Neural cell (in vitro differentiated cells): Measurements from ENCODE around the gene ZFP36. TPM values are rescaled to one million over a fixed set of nuclear protein-coding genes. Genes with fewer than 3 reads are reported as not detected.
"Not testable (repeated sequence)": the region's sequence is repeated elsewhere in the genome, so short reads cannot be mapped to it uniquely, and the experiment has no call there.

Experiments
- H2AFZ ChIP-seq: fragments of 200-600, 300-800 bp; sonication (generic), shearing (Covaris generic); 2 replicates; pipeline ENCODE4 v1.6.0; 2014; ENCODE audit warnings: low read depth, mild to moderate bottlenecking, antibody characterized with exemption, low read length, moderate library complexity
- H3F3A ChIP-seq: fragments of 200-600 bp; shearing (Covaris generic); 2 replicates; pipeline ENCODE4 v1.6.1; 2016; ENCODE audit warnings: mild to moderate bottlenecking, moderate library complexity, mixed read lengths, antibody characterized with exemption, low read length; ENCODE audit not compliant: insufficient read depth, poor library complexity, severe bottlenecking
- H3K27ac ChIP-seq: fragments of 200-600, 300-800 bp; sonication (generic), shearing (Covaris generic); 2 replicates; pipeline ENCODE4 v1.5.1; 2014; ENCODE audit warnings: mild to moderate bottlenecking, low read length, moderate library complexity
- H3K27me3 ChIP-seq: fragments of 300-800, 200-600 bp; sonication (generic), shearing (Covaris generic); 2 replicates; pipeline ENCODE4 v1.6.0; 2014; ENCODE audit warnings: mild to moderate bottlenecking, low read depth, low read length, moderate library complexity; ENCODE audit not compliant: insufficient read depth
- H3K36me3 ChIP-seq: fragments of 300-800, 200-600 bp; sonication (generic), shearing (Covaris generic); 2 replicates; pipeline ENCODE4 v1.5.1; 2014; ENCODE audit warnings: mild to moderate bottlenecking, antibody characterized with exemption, low read length, moderate library complexity; ENCODE audit not compliant: insufficient read depth
- H3K4me2 ChIP-seq: fragments of 300-800, 200-600 bp; sonication (generic), shearing (Covaris generic); 2 replicates; pipeline ENCODE4 v1.6.0; 2014; ENCODE audit warnings: mild to moderate bottlenecking, low read length
- H3K4me3 ChIP-seq: fragments of 300-800, 200-600 bp; sonication (generic), shearing (Covaris generic); 2 replicates; pipeline ENCODE4 v1.5.1; 2014; ENCODE audit warnings: mild to moderate bottlenecking, low read length, moderate library complexity
- H3K79me2 ChIP-seq: fragments of 200-600 bp; shearing (Covaris generic); replicated peaks from 2 replicates; pipeline ENCODE4 v1.6.0; 2014; ENCODE audit warnings: mild to moderate bottlenecking, low read length, moderate library complexity; ENCODE audit not compliant: insufficient read depth
- H3K9ac ChIP-seq: fragments of 300-800, 200-600 bp; sonication (generic), shearing (Covaris generic); 2 replicates; pipeline ENCODE4 v1.6.1; 2016; ENCODE audit warnings: mild to moderate bottlenecking, low read length, mixed read lengths
- H3K9me2 ChIP-seq: fragments of 200-600 bp; shearing (Covaris generic); 2 replicates; pipeline ENCODE4 v1.6.1; 2016; ENCODE audit warnings: mild to moderate bottlenecking, low read length, mixed read lengths; ENCODE audit not compliant: insufficient read depth
- H3K9me3 ChIP-seq: fragments of 200-600, 300-800 bp; sonication (generic), shearing (Covaris generic); 2 replicates; pipeline ENCODE4 v1.6.1; 2016; ENCODE audit warnings: mild to moderate bottlenecking, mixed run types, low read length, moderate library complexity, mixed read lengths
- H4K20me1 ChIP-seq: fragments of 200-600 bp; shearing (Covaris generic); 2 replicates; pipeline ENCODE4 v1.6.1; 2016; ENCODE audit warnings: mild to moderate bottlenecking, mixed run types; ENCODE audit not compliant: insufficient read depth
- CTCF ChIP-seq: fragments of 450-650 bp; IDR thresholded peaks from 2 replicates; pipeline ENCODE4 v1.5.1; 2014; ENCODE audit warnings: antibody characterized with exemption, mild to moderate bottlenecking, moderate library complexity; ENCODE audit not compliant: poor library complexity, severe bottlenecking
- EP300 ChIP-seq: fragments of 450-650 bp; conservative IDR thresholded peaks from 2 replicates; pipeline ENCODE4 v1.6.1; 2014; ENCODE audit warnings: antibody characterized with exemption, mild to moderate bottlenecking, moderate library complexity; ENCODE audit not compliant: poor library complexity, severe bottlenecking
- EZH2 ChIP-seq: fragments of 200-600, 300-800 bp; shearing (Covaris generic), sonication (generic); IDR thresholded peaks from 2 replicates; pipeline ENCODE4 v1.6.1; 2014; ENCODE audit warnings: antibody characterized with exemption, low read length, borderline replicate concordance, mild to moderate bottlenecking; ENCODE audit not compliant: insufficient read depth, poor library complexity, severe bottlenecking
- MXI1 ChIP-seq: fragments of 450-650 bp; conservative IDR thresholded peaks from 2 replicates; pipeline ENCODE4 v1.6.1; 2014; ENCODE audit warnings: antibody characterized with exemption, mild to moderate bottlenecking; ENCODE audit not compliant: poor library complexity, severe bottlenecking
- POLR2AphosphoS5 ChIP-seq: IDR thresholded peaks from 2 replicates; pipeline ENCODE4 v1.6.1; 2012
- RAD21 ChIP-seq: fragments of 450-650 bp; conservative IDR thresholded peaks from 2 replicates; pipeline ENCODE4 v1.6.1; 2014; ENCODE audit warnings: antibody characterized with exemption, mild to moderate bottlenecking, moderate library complexity
- REST ChIP-seq: IDR thresholded peaks from 2 replicates; pipeline ENCODE4 v1.6.1; 2012; ENCODE audit warnings: borderline replicate concordance
- SMC3 ChIP-seq: fragments of 450-650 bp; conservative IDR thresholded peaks from 2 replicates; pipeline ENCODE4 v1.6.1; 2014; ENCODE audit warnings: antibody characterized with exemption, mild to moderate bottlenecking, moderate library complexity; ENCODE audit not compliant: poor library complexity
- TAF1 ChIP-seq: IDR thresholded peaks from 2 replicates; pipeline ENCODE4 v1.6.1; 2012; ENCODE audit warnings: low read depth
- polyA plus RNA-seq: library from polyadenylated mRNA; depleted of rRNA; stranded (reverse); fragments of >200 nt; gene quantifications from 2 replicates; pipeline ENCODE4 v1.2.3, GENCODE V29; 2014

The ZFP36 gene
- polyA plus RNA-seq, 1 donor from 2014 or later = not detected

- TF ChIP-seq RAD21 (no peak), SMC3 (no peak)
Observed at GRCh38 chr19:39375929-39376328, 30.7 kb upstream of the ZFP36 start (continued).

- H3K9me3 ChIP-seq = no peaks in the 10 kb centered on the region
- TF ChIP-seq EZH2 (no peak), SMC3 (no peak), RAD21 (no peak), EP300 (no peak), REST (no peak), CTCF (no peak), TAF1 (no peak), POLR2AphosphoS5 (no peak), MXI1 (no peak)
- H3K27me3 ChIP-seq = no peaks in the 10 kb centered on the region
- H3K4me3 ChIP-seq = no peak overlapping the region
- H3K27ac ChIP-seq = no peak overlapping the region
- no peaks in the 10 kb centered on the region for H4K20me1 ChIP-seq
- no peak overlapping the region for H3K4me2 ChIP-seq
- no peak overlapping the region for H3K9ac ChIP-seq
- H2AFZ ChIP-seq = no peak overlapping the region
- no peaks in the 10 kb centered on the region for H3K79me2 ChIP-seq
- H3F3A ChIP-seq = no peaks in the 10 kb centered on the region
- no peaks in the 10 kb centered on the region for H3K9me2 ChIP-seq
- no peaks in the 10 kb centered on the region for H3K36me3 ChIP-seq
Observed at GRCh38 chr19:39377373-39378362, 29.0 kb upstream of the ZFP36 start.

GRCh38 chr19:39379366-39379765 lies 27.3 kb upstream of the ZFP36 start:
- H3K9me2 ChIP-seq, H3K79me2 ChIP-seq, H3K9me3 ChIP-seq, H3F3A ChIP-seq, H3K36me3 ChIP-seq, H4K20me1 ChIP-seq, H3K27me3 ChIP-seq, H2AFZ ChIP-seq, H3K27ac ChIP-seq, H3K9ac ChIP-seq, H3K4me2 ChIP-seq, H3K4me3 ChIP-seq: not testable (repeated sequence)
